ENCODE measurements around the gene RASGRF1.

RASGRF1 gene

DNA sequence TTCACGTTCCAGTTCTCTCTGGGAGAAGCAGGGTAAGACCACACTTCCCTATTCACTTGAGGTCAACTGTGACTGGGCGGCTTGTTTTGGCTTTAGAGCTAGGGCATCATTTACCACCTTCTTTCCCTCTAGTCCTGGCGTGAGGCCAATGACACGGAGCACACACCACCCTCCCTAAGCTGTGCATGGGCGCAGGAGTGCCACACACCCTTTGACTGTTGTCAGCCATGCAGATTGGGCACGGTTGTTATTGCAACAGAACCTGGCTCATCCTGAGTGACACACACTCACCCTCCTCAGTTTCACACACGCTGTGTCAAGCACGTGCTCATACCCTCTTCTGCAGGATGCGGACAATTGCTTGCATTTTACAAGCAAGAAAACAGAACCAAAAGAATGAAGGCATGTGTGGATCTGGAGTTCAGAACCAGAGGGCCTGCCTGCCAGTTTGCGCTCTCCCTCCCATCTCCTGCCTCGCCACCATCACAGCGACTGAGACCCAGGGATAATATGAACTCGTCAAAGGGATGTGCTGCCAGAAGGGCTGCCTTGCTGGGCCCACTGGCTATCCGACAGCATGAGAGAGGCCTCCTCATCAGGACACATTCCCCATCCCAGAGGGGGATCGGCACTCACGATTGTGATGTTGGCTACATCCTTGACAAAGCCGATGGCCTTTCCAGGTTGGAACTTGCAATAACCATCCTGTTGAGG lies 163.3 kb downstream of the RASGRF1 start:
- TF ChIP-seq, protein P1, sequence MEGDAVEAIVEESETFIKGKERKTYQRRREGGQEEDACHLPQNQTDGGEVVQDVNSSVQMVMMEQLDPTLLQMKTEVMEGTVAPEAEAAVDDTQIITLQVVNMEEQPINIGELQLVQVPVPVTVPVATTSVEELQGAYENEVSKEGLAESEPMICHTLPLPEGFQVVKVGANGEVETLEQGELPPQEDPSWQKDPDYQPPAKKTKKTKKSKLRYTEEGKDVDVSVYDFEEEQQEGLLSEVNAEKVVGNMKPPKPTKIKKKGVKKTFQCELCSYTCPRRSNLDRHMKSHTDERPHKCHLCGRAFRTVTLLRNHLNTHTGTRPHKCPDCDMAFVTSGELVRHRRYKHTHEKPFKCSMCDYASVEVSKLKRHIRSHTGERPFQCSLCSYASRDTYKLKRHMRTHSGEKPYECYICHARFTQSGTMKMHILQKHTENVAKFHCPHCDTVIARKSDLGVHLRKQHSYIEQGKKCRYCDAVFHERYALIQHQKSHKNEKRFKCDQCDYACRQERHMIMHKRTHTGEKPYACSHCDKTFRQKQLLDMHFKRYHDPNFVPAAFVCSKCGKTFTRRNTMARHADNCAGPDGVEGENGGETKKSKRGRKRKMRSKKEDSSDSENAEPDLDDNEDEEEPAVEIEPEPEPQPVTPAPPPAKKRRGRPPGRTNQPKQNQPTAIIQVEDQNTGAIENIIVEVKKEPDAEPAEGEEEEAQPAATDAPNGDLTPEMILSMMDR (conservative IDR thresholded peaks at IDR 0.05; ENCODE audit: control insufficient read depth, insufficient read depth, low read depth, low read length), result no peak

DNA sequence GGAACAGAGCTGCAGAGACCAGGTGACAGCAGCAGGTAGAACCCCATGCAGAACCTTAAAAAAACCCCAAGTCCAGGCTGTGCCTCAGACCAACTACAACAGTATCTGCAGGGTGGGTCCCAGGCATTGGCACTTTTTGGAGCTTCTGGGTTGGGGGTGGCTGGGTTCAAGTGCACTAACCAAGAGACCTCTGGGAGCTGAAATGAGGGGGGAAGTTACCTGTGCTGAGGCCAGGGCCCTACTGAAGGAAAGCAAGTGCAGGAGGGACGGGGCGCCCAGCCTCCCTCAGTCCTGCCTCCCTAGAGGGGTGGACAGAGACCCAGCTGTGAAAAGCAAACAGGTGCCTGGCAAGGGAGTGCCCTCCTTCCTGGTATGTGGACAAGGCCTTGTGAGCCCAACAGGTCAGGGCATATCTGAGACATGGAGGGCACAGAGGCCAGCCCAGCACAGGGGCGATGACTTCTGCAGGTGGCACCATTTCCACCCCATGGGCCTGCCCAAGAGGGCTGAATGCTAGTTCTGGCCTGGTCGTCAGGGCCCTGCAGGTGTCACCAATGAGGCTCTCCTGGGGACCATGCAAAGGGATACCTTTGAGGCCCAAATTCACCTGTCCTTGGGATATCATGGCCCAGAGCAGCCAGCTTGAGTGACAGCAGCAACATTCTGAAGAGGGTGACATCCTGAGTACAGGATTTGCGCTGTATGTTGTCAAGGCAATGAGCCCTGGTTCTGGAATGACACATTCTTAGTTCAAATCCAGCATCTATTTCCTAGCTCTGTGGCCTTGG lies 164.4 kb downstream of the RASGRF1 start:
- TF ChIP-seq, protein P1 (conservative IDR thresholded peaks at IDR 0.05; ENCODE audit: control insufficient read depth, insufficient read depth, low read depth, low read length), result no peak
- DNase-seq (ENCODE audit: low read depth), result no peak
- H3K4me3 ChIP-seq (ENCODE audit: control insufficient read depth, low read depth, low read length), result no peak overlapping the region

More for the DNA sequence above, 163.3 kb downstream of the RASGRF1 start:
- DNase-seq (ENCODE audit: low read depth), result no peak
- H3K4me3 ChIP-seq (ENCODE audit: control insufficient read depth, low read depth, low read length), result no peak overlapping the region

DNA sequence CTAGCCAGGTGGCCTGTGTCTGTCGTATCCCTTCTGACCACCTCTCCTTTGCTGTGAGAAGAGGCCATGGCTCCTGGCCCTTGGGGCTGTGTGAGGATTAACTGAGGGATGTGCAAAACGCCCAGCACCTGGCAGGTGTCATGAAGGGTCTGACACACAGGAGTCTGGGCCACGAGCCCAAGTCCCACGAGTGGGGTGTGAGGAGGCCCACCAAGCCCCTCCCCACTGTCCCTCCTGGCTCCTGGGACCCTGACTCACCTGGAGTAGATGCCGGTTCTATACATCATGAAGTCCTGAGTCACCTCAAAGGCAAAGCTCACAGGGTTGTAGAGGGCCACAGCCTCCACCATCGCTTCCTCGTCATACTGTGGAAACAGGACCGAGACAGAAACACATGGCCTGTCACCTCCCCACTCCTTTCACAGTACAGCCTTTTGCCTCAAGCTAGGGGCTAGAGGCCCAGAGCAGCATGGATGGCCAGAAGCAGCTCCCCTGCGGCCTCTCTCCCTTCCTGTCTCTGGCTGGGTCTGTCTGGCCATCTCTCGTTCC lies 165.4 kb downstream of the RASGRF1 start:
- DNase-seq (ENCODE audit: low read depth), result no peak
- TF ChIP-seq, protein P1 (conservative IDR thresholded peaks at IDR 0.05; ENCODE audit: control insufficient read depth, insufficient read depth, low read depth, low read length), result no peak
- H3K4me3 ChIP-seq (ENCODE audit: control insufficient read depth, low read depth, low read length), result no peak overlapping the region

DNA sequence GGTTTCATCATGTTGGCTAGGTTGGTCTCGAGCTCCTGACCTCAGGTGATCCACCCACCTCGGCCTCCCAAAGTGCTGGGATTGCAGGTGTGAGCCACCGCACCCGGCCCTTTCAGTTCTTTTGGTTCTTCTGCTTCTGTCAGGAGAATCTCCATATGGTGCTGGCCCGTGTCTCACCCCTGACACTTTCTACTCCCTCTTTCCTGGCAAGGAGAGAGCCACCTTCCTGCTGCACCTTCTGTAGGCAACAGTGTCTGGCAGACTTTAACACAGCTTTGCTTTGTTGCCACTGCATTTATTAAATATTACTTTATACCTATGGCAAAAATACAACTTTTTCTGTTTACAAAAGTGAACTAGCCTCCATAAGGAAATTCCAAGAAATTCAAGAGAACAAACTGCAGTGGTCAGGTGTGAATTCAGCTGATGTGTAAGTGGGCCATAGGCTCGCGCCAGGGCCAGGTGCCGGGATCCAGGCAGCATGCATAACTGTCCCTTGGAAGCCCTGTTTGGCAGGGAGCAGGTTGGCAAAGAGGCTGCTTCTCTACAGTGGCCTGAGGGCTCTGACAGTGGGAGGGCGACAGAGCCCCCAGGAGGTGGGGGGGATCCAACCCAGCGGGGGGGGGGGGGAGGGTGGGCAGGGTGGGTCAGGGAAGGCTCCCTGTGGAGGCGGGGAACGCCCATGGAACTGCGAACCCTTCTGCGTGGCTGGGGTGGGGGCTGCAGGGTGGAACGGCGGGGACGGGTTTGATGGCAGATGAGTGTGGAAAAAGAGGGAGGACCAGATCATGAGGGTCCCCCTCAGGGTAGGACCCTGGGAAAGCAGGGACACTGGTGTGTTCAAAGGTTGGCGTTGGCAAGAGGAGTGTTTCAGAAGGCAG lies 166.9 kb downstream of the RASGRF1 start:
- TF ChIP-seq, protein P1 (conservative IDR thresholded peaks at IDR 0.05; ENCODE audit: control insufficient read depth, insufficient read depth, low read depth, low read length), result no peak
- no peak overlapping the region for H3K4me3 ChIP-seq (ENCODE audit: control insufficient read depth, low read depth, low read length)
- no peak for DNase-seq (ENCODE audit: low read depth)

DNA sequence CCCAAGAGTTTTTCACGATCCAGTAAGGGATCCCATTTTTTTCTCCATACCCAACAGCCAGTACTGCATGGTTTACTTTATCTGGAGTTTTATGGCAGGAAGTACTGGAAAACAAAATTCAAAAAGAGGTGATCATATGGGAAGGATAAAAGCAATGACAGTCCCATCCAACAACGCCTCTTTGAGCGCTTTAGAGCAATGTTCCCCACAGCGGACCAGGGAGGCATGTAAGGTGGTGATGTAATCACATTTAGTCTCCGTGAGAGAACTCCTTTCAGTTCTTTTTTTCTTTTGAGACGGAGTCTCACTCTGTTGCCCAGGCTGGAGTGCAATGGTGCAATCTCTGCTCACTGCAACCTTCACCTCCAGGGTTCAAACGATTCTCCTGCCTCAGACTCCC lies 167.6 kb downstream of the RASGRF1 start:
- TF ChIP-seq, protein P1 (conservative IDR thresholded peaks at IDR 0.05; ENCODE audit: control insufficient read depth, insufficient read depth, low read depth, low read length), result no peak
- DNase-seq (ENCODE audit: low read depth), result no peak
- H3K4me3 ChIP-seq (ENCODE audit: control insufficient read depth, low read depth, low read length), result no peak overlapping the region

DNA sequence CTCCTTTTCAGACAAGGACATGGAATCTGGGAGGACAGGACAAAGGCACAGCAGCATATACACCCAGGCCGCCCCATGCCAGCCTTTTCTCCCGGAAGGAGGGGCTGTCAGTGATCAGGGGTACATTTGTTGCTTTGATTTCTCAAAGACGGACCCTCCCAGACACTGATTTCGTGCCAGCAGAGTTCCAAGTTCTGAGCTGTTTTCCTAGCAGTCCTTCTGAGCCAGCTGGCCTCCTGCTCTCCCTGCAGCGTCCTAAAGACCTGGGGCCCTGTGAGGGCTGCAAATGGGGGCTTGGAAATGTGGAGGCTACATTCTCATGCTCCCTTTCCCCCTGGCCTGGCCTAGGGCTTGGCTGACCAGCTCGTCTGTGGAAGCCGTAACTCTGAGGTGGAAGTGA lies 168.1 kb downstream of the RASGRF1 start:
- DNase-seq (ENCODE audit: low read depth), result no peak
- TF ChIP-seq, protein P1 (conservative IDR thresholded peaks at IDR 0.05; ENCODE audit: control insufficient read depth, insufficient read depth, low read depth, low read length), result no peak
- H3K4me3 ChIP-seq (ENCODE audit: control insufficient read depth, low read depth, low read length), result no peak overlapping the region

Measured in fibroblast of mammary gland (primary cell).